Neural crest cell (in vitro differentiated cells): ENCODE measurements around the gene GPR12. TPM values are rescaled to one million over a fixed set of nuclear protein-coding genes. Genes with fewer than 3 reads are reported as not detected.
A peak's percentile ranks its signal among the peaks of the same experiment; 100 is the strongest.

ENCODE experiments used
- DNase-seq: peaks from one replicate; pipeline ENCODE4 v3.0.0; 2021; ENCODE audit warnings: low read depth, mixed read lengths, low spot score
- H3K27ac Mint-ChIP-seq: one replicate; pipeline ENCODE4 v1.8.0; 2021; ENCODE audit warnings: mild to moderate bottlenecking, mixed read lengths; ENCODE audit not compliant: unreplicated experiment
- H3K27me3 Mint-ChIP-seq: 2 replicates; pipeline ENCODE4 v1.8.0; 2021; ENCODE audit warnings: low read depth, mild to moderate bottlenecking, mixed read lengths
- H3K36me3 Mint-ChIP-seq: 2 replicates; pipeline ENCODE4 v1.8.0; 2021; ENCODE audit warnings: low read depth, mild to moderate bottlenecking, mixed read lengths
- H3K4me1 Mint-ChIP-seq: 2 replicates; pipeline ENCODE4 v1.8.0; 2021; ENCODE audit warnings: mixed read lengths
- H3K4me3 Mint-ChIP-seq: one replicate; pipeline ENCODE4 v1.8.0; 2021; ENCODE audit warnings: mild to moderate bottlenecking, mixed read lengths
- H3K9me3 Mint-ChIP-seq: 2 replicates; pipeline ENCODE4 v1.8.0; 2021; ENCODE audit warnings: mixed read lengths
- long read RNA-seq: library from polyadenylated mRNA; unstranded; transcript quantifications from one replicate; pipeline ENCODE4 v2.0.0, GENCODE V29; 2020
- total RNA-seq: library from RNA; stranded (reverse); gene quantifications from 2 replicates; pipeline ENCODE4 v1.2.1, GENCODE V29; 2021
- TF ChIP-seq, protein P1 (sequence below): fragments of 200-600 bp; sonication (generic); conservative IDR thresholded peaks from 2 replicates; pipeline ENCODE4 v1.5.0; 2021; ENCODE audit warnings: antibody characterized with exemption, mild to moderate bottlenecking

GPR12 gene, protein sequence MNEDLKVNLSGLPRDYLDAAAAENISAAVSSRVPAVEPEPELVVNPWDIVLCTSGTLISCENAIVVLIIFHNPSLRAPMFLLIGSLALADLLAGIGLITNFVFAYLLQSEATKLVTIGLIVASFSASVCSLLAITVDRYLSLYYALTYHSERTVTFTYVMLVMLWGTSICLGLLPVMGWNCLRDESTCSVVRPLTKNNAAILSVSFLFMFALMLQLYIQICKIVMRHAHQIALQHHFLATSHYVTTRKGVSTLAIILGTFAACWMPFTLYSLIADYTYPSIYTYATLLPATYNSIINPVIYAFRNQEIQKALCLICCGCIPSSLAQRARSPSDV
- total RNA-seq: 0.14 TPM in 2 replicates
- long read RNA-seq: 0 reads

DNA sequence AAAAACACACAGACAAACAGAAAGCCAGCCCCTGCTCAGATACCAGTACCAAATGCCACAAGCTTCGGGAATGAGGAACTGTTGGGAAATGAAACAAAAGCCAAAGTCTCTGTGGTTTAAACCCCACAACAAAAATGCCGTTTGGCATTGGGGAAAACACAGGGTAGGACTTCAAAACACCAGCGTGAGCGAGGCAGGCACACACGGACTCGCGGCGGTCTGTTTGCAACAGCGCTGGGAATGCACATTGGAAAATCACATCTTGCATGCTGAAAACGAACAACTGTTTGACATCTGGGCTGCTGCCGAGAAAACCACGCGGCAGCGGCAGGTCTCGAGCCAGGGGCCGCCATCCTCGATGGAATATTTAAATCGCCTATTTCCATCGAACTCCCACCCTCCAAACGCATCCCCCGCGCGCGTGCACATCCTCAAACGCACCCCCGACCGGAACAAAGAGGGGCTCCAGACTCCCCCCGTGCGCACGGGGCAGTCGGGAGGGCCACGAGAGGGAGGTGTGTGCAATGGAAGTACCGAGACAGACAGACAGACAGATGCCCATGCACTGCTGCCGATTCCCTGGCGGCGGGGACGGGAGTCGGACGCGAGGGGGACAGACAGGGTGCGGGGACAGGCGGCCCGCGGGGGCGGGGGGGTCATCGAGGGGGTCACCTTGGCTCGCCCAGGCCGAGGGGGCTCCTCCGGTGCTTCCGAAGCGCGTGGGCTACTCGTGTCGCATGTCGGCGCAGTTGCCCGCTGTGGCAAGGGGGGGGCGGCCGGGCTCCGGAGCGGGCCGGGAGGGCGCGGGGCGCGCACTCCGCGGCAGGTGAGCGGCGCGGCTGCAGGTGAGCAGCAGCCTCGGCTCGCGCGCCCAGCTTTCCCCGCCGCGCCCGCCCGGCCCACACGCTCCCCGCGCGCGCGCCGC lies at the start of gene GPR12:
GPR12 (minus strand) TSS at position 880 of the 925 bp plus-strand sequence. CDS start 959 bp downstream, outside the sequence.
- no peaks in the 10 kb centered on the region for H3K9me3 Mint-ChIP-seq
- peak within 1 kb of the TSS; percentile 85 for H3K4me3 Mint-ChIP-seq
- peak; percentile 4 for DNase-seq
- H3K27me3 Mint-ChIP-seq: peaks cover 94% of the 10 kb centered on the region
- TF ChIP-seq, protein P1, sequence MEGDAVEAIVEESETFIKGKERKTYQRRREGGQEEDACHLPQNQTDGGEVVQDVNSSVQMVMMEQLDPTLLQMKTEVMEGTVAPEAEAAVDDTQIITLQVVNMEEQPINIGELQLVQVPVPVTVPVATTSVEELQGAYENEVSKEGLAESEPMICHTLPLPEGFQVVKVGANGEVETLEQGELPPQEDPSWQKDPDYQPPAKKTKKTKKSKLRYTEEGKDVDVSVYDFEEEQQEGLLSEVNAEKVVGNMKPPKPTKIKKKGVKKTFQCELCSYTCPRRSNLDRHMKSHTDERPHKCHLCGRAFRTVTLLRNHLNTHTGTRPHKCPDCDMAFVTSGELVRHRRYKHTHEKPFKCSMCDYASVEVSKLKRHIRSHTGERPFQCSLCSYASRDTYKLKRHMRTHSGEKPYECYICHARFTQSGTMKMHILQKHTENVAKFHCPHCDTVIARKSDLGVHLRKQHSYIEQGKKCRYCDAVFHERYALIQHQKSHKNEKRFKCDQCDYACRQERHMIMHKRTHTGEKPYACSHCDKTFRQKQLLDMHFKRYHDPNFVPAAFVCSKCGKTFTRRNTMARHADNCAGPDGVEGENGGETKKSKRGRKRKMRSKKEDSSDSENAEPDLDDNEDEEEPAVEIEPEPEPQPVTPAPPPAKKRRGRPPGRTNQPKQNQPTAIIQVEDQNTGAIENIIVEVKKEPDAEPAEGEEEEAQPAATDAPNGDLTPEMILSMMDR: peak; percentile 16
- H3K36me3 Mint-ChIP-seq: peaks cover 6% of the 10 kb centered on the region
- peaks cover 23% of the 10 kb centered on the region for H3K4me1 Mint-ChIP-seq
- no peak within 1 kb of the TSS for H3K27ac Mint-ChIP-seq

DNA sequence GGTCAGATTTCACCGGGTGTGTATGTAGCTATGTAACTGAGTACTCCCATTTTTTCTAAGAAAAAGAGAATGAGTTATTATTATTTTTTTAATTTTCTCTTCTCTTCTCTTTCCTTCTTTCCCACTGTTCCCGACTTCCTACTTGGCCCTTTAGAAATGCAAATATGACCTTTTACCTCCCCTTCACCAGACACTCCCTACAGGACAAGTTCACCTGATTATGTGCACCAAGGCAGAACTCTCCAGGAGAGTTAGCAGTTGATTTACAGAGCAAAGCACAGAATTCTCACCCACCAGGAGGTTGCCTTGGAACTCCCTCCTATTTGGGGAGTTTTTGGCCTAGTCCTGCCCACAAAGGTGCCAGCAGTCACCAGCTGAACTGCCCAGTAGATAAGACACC lies 49.5 kb upstream of the GPR12 start:
- DNase-seq: no peak
- TF ChIP-seq, protein P1: no peak
- no peak overlapping the region for H3K4me3 Mint-ChIP-seq
- no peaks in the 10 kb centered on the region for H3K36me3 Mint-ChIP-seq
- no peaks in the 10 kb centered on the region for H3K4me1 Mint-ChIP-seq
- H3K27ac Mint-ChIP-seq: no peak overlapping the region
- no peaks in the 10 kb centered on the region for H3K9me3 Mint-ChIP-seq
- H3K27me3 Mint-ChIP-seq: peaks cover 38% of the 10 kb centered on the region

DNA sequence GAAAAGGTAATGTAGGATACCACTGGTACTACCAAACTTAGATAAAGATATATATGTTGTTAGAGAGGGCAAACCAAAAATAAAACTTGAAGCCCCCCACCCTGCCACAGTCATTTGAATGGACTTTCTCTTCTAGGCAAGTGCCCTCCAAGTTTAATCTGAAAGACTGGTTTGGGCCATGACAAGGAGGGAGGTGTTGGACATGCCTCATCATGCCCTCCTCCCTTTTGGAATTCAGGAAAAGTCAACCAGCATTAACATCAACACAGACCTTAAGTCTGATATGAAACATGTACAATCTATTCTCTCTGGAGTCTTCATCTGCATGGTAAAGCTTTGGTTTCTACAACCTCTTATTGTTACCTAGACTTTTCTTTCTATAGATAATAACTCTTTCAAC lies 46.3 kb upstream of the GPR12 start:
- Mint-ChIP-seq H3K27me3 (peaks cover 40% of the 10 kb centered on the region), H3K4me3 (no peak overlapping the region)

DNA sequence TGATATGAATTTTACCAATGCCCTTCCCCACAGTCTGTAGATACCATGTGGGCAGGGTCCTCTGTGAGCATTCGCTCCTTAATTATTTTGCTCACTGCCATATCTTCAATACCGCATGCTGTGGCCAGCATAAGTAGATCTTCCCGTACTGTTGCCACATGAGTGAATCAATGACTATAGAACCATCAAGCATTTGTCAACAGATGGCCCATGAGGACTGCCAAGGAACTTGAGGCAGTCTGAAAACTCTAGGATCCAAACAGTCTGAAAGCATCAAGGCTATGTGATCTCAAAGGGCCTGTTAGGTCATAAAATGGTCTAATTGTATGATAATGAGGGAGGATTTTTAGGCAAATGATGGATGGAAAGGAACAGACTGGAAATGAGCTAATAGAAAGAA lies 27.4 kb upstream of the GPR12 start:
- H3K27me3 Mint-ChIP-seq: peaks cover 48% of the 10 kb centered on the region
- DNase-seq: no peak
- H3K4me1 Mint-ChIP-seq: peaks cover 8% of the 10 kb centered on the region
- no peak overlapping the region for H3K27ac Mint-ChIP-seq
- TF ChIP-seq, protein P1: no peak
- no peaks in the 10 kb centered on the region for H3K36me3 Mint-ChIP-seq
- H3K4me3 Mint-ChIP-seq: no peak overlapping the region
- H3K9me3 Mint-ChIP-seq: no peaks in the 10 kb centered on the region

More for the DNA sequence above, 46.3 kb upstream of the GPR12 start:
- H3K4me1 Mint-ChIP-seq: no peaks in the 10 kb centered on the region
- H3K36me3 Mint-ChIP-seq: no peaks in the 10 kb centered on the region
- no peak overlapping the region for H3K27ac Mint-ChIP-seq
- TF ChIP-seq, protein P1: no peak
- DNase-seq: no peak
- H3K9me3 Mint-ChIP-seq: peaks cover 6% of the 10 kb centered on the region

DNA sequence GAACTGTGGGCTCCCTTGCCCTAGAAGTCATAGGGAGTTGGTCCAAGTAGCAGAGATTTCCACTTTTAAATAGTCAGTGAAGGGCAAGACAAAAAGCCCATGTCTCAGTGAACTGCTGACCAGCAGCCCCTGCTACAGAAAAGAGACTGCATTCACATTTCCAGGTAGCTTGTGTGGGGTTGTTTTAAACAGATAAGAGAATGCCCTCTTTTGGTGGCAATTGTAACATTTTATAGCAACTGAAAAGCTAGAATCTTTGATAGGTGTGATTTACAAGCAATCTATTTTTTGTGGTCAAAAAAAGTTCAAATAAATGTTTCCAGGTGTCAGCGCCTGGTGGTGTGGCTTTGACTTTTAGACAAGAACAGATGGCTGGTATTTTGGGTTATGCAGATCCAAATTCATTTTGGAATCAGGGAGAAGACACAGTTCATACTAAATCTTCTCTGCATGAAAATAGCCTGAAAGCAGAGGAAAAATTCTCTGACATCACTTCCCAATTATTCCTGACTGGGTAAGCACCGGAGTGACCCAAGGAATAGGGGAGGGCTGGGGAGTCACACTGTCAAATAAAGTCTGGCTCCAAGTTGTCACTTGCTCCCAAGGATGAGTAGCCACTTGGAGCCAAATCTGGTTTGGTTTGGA lies 26.2 kb upstream of the GPR12 start:
- Mint-ChIP-seq H3K9me3 (no peaks in the 10 kb centered on the region), H3K27me3 (peaks cover 53% of the 10 kb centered on the region), H3K4me3 (no peak overlapping the region), H3K27ac (no peak overlapping the region), H3K4me1 (peaks cover 8% of the 10 kb centered on the region), H3K36me3 (no peaks in the 10 kb centered on the region)
- TF ChIP-seq, protein P1: no peak
- no peak for DNase-seq
